NCI-H2227 treated with DMSO at 0.1 percent for 48 hours (cell line): ENCODE data around the gene TSPAN18.

Experiments used
- DNase-seq: peaks from one replicate; lab custom pipeline; 2025; lab: John Stamatoyannopoulos, UW

Gene TSPAN18

GRCh38 chr11:44759743-44760476 lies 33.1 kb downstream of the TSPAN18 start:
- no peak for DNase-seq

- no peak for DNase-seq
Measured at GRCh38 chr11:44760477-44760872, 33.7 kb downstream of the TSPAN18 start.

DNA sequence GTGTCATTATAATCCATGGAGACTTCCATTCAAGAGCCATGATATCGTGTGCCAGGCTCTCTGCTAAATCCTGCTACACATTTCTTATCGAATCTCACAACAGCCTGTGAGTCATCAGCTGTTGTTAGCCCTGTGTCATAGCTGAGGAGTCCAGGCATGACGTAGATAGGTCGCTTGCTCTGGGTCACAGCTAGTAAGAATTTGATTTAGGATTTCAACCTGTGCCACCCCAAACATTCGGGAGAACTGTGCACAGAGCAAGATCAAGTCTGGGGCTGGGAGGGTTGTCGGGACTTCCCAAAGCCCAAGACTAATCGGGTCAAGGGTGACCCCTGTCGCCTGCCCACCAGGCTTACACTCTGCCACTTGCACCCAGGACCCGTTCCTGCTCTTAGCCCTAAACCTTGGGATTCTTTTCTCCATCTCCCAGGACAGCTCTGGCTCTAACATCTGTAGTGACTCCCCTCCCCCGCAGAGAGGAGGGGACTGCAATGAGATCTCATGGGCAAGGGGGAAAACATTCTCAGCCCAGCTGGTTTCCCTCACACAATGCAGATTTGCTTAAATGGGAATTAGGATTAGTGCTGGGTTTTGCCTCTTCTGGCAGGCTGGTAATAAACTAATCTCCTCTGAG lies 34.3 kb downstream of the TSPAN18 start:
- DNase-seq, result no peak

DNA sequence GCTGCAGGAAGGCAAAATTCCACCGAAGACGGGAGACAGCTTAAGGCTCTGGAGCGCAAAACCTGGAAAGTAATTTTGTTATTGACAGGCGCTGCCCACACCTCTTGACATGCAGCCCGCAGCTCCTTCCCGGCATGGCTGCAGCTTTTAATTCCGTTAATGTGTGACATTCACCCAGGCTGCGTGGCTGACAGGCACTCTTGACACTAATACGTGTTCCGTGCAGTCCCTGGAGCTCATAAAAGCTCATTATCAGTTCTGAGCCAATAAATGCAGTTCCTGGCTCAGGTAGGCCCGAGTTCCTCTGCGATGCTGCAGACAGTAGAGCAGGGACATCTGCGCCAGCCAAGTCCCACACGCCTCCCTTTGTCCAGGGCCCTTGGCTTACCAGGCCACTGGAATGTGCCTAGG lies 34.8 kb downstream of the TSPAN18 start:
- DNase-seq, result peak; percentile 25

- DNase-seq, result no peak
Measured at GRCh38 chr11:44763121-44763820, 36.5 kb downstream of the TSPAN18 start.

- DNase-seq, result no peak
Measured at GRCh38 chr11:44764583-44764982, 37.8 kb downstream of the TSPAN18 start.

GRCh38 chr11:44765026-44765595 lies 38.3 kb downstream of the TSPAN18 start:
- DNase-seq, result no peak

- no peak for DNase-seq
Measured at GRCh38 chr11:44765676-44766075, 38.9 kb downstream of the TSPAN18 start.

DNA sequence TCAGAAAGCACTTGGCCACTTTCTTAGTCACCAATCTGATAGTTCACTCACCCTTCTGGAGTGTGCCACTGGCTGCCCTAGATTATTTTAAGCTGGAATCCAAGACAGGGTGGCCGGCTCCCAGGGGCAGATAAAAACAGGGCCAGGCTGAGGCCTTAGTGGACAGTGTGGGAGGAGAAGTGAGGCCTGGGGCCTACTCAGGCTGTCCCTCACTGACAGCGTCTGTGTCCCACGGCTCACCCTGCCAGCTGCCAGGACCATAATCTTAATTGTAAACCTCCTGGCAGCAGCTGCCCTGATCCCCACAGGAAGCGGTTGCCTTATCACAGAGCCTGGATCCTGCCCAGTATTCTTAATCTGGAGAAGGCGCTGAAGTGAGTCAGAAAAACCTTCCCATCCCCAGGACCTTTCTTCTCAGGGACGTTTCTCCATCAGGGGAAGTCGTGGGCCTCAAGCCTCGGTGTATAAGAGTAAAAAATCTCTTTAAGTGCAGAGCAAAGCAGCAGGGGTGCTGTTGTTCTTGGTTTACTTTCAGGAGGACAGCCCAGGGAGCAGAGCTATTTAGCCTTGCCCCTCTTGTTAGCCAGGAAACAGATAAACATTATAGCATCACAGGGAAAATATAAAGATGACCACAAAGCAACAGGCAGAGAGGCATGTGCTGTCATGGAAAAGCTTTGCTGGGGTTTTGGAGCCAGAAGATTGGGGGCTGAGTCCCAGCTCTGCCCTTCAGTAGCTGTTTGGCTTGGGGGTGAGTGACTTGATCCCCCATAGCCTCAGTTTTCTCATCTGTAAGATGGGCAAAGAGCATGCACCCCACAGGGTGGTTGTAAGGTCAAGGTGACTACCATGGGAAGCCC lies 39.6 kb downstream of the TSPAN18 start:
- DNase-seq, result peak; percentile 34

DNA sequence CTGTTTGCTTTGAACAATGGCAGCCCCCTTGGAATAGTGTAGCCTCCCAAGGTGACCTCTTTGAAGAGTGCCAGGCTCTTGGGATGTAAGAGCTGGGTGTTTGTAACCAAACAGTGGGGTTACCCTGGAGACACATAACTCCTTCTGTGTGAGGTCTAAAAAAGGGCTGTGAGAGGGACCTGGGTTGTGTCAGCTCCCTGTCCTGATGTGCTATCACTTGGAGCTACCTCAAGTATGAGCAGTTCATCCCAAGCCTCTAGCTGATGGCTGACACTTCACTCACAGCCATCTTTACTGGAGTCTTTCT lies 40.2 kb downstream of the TSPAN18 start:
- DNase-seq, result no peak

DNA sequence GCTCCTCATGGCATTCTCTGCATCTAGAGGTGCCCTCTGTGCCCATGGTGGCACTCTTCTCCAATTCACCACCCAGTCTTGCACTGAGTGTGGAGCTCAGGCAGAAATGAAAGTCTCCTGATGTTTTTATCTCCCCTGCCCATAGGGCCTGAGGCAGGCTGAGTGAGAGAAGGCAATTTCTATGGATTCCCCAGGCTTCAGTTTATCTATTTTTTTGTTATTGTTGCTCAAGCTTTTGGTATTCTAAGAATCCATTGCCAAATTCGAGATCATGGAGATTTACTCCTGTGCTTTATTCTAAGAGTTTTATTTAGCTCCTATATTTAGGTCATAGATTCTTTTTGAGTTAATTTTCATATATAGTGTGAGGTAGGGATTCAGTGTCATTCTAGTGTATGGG lies 40.7 kb downstream of the TSPAN18 start:
- no peak for DNase-seq

DNA sequence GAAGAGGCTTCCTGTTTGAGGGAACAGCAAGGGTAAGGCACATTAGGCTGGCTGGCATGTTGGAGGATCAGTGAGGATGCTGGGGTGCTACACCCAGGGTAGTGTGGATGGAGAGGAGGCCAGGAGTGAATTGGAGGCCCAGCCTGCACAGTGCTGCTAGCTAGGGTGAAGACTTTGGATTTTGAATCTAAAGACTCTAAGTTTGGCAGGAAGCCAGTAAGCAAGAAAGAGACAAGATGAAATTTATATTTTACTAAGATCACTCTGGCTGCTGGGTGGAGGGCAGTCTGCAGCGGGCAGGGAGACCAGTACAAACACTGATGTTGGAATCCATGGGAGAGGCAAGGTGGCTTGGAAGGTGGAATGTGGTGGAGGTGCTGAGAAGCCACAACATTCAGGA lies 43.6 kb downstream of the TSPAN18 start:
- DNase-seq, result no peak

GRCh38 chr11:44771252-44771734 lies 44.5 kb downstream of the TSPAN18 start:
- no peak for DNase-seq

GRCh38 chr11:44771841-44772240 lies 45.1 kb downstream of the TSPAN18 start:
- no peak for DNase-seq

GRCh38 chr11:44773351-44773965 lies 46.7 kb downstream of the TSPAN18 start:
- no peak for DNase-seq

- DNase-seq, result no peak
Measured at GRCh38 chr11:44774108-44774507, 47.3 kb downstream of the TSPAN18 start.

GRCh38 chr11:44774731-44775130 lies 48.0 kb downstream of the TSPAN18 start:
- DNase-seq, result no peak

GRCh38 chr11:44775366-44775984 lies 48.7 kb downstream of the TSPAN18 start:
- peak; percentile 86 for DNase-seq

DNA sequence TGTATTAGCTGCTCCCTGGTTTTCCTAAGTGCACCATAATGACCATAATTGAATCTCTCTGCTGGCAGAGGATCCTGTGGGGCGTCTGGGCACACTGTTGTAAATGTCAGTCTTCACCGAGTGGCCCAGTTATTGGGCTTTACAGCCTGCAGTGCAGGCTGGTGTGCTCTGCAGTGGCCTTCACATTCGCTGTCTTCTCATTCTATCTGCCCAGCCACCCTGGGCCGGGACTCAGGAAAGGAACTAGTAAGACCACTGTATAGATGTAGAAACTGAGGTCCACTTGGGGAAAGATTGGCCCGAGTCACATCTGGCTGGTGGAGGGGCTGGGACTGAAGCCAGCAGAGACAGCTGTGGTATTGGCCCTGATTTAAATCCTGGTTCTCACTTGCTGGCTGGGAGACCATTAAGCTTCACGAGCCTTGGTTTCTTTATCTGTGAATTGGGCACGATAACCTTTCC lies 49.3 kb downstream of the TSPAN18 start:
- no peak for DNase-seq

DNA sequence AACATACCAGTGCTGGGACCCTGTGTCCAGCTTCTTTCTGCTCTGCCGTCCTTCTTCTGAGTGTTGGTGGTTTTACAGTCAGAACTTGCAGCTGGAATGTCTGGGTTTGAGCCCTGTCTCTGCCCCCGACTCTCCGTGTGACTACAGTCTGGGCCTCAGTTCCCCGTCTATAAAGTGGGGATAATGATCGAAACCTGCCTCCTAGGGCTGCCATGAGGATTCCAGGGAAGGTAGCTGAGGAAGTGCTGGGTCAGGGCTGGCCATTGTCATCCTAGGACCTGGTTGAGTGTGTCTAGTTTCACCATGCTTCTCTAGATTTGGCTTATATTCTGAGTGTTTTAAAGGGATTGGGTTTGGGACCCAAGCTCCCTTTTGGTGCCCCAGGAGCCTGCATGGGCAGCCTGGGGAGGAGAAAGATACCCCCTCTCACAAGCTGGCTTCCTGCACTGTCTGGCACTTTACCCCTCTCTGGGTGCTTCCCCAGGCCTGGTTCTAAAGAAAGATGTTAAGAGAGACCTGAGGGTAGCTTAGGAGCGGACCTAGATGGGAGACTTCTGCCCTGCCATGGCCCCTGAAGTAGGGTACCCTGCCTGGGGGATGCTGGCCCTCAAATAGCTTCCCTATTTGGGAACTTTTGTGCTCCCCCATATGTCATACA lies 49.9 kb downstream of the TSPAN18 start:
- no peak for DNase-seq
